Activated CD8-positive, alpha-beta memory T cell treated with anti-CD3 and anti-CD28 coated beads for 1 hour (primary cell): ENCODE measurements around the gene CHKA.
"Not testable (repeated sequence)": the region's sequence is repeated elsewhere in the genome, so short reads cannot be mapped to it uniquely, and the experiment has no call there.

ENCODE experiments used
- DNase-seq, 2 donors: peaks; one replicate each; pipeline ENCODE4 v3.0.0-alpha.2; 2020; ENCODE audit warnings: low read depth in 1 of 2; ENCODE audit errors: extremely low read depth in 1 of 2

CHKA gene

DNA sequence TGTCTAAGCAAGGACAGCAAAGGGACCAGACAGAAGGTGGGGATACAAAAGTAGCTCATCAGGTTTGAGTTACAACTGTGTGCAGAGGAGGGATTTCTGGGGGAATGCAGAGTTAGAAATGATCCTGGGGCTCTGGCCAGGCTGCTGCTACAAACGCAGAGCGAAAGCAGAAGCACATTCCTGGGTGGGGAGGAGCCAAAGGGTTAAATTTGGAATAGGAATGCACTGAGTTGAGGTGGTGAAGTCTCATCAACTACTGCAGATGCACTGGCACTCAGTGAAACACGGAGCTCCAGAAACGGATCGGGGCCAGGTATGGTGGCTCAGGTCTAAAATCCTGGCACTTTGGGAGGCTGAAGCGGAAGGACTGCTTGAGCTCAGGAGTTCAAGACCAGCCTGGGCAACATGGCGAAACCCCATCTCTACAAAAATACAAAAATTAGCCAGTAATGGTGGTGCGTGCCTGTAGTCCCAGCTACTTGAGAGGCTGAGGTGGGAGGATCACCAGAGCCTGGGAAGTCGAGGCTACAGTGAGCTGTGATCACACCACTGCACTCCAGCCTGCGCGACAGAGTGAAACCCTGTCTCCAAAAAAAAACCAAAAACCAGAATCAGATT is 3.2 kb downstream of the CHKA start:
- DNase-seq = no peak

DNA sequence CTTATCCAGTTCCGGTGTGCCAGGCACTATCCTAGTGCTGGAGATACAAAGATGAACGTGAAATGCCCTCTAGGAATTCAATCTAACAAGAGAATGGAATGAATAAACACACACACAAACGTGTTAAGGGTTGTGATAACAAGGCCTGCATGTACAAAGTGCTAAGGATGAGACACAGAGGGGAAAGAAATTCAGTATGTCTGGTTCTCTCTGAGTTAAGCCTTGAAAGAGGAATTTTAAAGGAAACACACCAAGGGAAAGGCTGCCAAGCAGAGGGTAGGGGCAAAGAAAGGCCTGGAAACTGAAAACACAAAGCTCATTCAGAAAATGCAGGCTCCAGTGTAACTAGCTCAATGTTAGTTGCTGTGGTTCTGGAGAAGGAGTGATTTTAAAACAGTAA is 4.2 kb downstream of the CHKA start:
- DNase-seq = no peak

GRCh38 chr11:68116126-68116525 is 5.1 kb downstream of the CHKA start:
- no peak for DNase-seq

GRCh38 chr11:68115285-68115684 is 5.9 kb downstream of the CHKA start:
- DNase-seq = no peak

GRCh38 chr11:68113986-68114385 is 7.2 kb downstream of the CHKA start:
- DNase-seq = no peak

GRCh38 chr11:68107689-68108088 is 13.5 kb downstream of the CHKA start:
- DNase-seq = no peak

- no peak for DNase-seq
Observed at GRCh38 chr11:68106165-68106940, 14.8 kb downstream of the CHKA start.

DNA sequence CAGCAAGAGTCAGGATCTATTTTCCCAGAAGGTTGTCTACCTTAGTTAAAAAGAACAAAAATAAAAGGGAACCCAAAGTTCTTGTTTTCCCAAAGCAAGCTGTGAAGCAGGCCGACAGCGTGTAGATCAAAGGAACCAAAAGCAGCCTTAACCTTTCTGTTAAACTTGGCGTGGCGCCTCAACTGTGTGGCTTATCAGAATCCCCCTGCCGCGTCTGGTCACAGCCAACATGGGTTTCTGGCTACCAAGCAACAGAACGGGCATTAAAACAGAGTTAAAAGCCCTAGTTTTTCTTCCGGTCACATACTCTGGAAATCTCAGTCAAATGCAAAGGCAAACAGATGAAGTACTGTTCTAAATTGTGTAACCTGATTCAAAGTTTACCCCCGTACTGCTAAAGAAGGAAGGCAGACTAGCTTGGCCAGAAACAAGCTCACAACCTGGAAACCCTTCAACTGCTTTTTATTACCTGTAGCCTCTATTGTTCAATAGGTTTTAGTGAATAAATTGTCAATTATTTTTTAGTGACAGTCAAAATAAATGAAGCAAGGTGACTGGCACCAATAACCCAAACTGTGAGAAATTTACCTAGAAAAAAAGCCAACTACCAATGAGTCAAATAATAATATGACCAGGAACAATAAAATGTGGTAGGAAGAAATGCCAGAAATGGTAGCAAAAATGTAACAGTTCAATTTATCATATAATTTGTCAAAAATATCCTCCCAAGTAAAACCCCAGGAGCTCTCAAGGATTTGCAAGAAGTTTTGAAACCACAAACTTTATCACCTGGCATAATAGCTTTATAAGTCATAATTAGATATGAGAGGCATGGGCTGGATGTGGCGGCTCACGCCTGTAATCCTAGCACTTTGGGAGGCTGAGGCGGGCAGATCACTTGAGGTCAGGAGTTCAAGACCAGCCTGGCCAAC is 21.4 kb downstream of the CHKA start:
- DNase-seq = no peak

DNA sequence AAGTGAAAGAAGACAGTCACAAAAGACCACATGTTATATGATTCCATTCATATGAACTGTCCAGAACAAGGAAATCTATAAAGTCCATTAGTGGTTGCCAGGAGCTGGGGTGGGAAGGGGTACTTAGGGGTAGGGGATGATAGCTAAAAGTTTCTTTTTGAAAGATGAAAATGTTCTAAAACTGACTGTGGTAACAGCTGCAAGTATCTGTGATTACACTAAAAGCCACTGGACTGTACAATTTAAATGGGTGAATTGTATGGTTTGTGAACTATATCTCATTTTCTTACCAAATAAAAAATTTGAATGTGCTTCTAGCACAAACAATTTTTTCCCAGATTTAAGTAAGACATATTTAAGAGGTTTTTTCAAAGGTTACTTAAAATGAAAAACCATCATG is 22.1 kb downstream of the CHKA start:
- DNase-seq = no peak

- DNase-seq = no peak
Observed at GRCh38 chr11:68096962-68097361, 24.2 kb downstream of the CHKA start.

- DNase-seq = no peak
Observed at GRCh38 chr11:68093565-68093964, 27.6 kb downstream of the CHKA start.

GRCh38 chr11:68092946-68093345 is 28.2 kb downstream of the CHKA start:
- DNase-seq = not testable (repeated sequence)

- DNase-seq = no peak
Observed at GRCh38 chr11:68092411-68092810, 28.8 kb downstream of the CHKA start.

DNA sequence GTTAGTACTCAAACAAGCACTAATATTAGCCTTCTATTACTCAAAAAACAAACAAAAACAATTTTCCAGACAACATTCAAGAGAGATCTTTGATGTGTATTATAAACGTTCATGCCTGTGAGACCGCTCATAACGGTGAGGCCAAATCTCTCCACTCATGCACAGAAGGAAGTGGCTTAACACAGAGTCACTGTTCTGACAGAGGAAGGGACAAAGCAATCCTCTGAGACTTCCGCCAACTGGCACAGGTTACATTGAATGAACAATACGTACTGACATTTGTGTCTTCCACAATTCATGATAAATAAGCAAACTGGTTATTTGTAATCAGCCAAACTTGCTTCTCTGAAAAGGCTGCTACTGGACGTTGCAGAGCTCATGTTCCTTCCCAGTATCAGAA is 30.5 kb downstream of the CHKA start:
- DNase-seq = no peak

DNA sequence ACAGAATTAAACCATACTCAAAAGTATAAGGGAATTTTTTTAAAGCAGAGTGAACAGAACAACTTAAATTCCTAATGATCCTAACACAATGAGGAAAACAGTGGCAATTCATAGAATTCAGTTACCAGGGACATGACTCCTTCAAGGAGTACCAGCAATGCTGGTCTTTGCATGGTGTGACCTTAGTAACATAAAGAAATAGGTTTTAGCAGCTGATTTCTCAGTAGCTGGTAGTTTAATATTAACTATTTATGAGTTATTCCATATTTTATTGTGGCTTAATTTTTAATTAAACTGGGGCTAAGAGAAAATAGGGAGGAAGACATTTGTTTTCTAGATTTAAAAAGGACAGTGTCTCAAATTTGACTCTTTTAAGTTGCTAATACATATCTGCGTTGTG is 30.9 kb downstream of the CHKA start:
- no peak for DNase-seq

GRCh38 chr11:68089679-68090078 is 31.5 kb downstream of the CHKA start:
- DNase-seq = no peak

DNA sequence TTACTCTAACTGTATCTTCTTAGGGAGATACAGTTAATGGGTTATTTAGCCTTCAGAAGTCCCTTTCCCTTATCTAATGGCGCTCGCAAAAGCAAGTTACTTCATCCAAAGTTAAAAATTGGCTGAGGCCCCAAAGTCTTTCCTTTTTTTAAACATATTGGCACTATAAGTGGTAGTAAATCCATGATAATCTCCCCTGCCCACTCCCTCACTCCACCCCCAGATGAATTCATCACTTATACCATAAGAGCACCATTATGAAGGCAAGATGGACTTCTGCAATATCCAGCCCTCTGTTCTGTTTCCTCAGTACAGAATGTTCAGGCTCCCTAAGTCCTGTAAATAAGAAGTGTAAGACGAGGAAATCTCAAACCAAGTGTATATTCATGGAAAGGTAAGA is 37.7 kb downstream of the CHKA start:
- DNase-seq = no peak

DNA sequence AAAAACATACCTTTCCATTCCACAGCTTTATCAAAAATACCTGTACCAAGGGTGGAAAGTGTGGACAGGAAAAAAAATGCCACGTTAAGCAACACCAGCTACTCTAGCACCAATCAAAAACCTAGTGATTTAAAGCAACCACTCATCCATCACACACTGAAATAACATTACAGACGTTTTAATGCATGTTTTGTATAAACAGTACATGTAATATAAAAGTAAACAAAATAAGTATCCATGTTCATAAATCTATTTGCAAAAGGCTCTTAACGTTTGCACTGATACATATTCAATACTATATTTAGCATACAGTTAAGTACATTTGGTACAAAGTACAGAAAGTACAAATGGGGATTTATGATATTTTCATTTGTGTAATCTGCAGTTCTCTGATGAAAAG is 38.7 kb downstream of the CHKA start:
- no peak for DNase-seq

DNA sequence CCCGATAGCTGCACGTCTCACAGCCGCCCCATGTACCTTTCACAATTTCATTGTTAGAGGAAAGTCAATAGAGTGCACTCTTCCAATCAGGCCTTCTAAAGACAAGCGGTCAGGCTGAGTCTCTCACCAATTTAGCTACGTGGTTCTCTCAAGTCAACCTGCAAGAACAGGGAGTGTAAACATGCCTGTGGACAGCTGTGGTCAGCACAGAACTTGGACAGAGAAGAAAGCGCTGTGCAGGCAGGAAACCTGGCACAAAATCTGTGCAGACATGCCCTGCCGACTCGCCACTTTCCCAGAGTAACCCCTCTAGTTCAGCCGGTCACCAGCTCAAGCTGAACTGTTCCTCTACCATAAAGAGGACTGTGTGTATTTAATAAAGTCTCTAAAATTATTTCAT is 39.5 kb downstream of the CHKA start:
- DNase-seq = no peak

GRCh38 chr11:68080860-68081259 is 40.3 kb downstream of the CHKA start:
- DNase-seq = no peak
